Testis (tissue), 3 donors: ENCODE measurements around the gene CREB3L2. TPM values are rescaled to one million over a fixed set of nuclear protein-coding genes. Genes with fewer than 3 reads are reported as not detected.

ENCODE experiments used
- DNase-seq: peaks from one replicate; pipeline ENCODE4 v3.0.0-alpha.2; 2019
- H3K27ac ChIP-seq, 2 donors: fragments of 200-600 bp; sonication (generic); one replicate each; pipeline ENCODE4 v1.5.1; 2019
- H3K27me3 ChIP-seq: fragments of 200-600 bp; sonication (generic); one replicate; pipeline ENCODE4 v1.5.1; 2019
- H3K36me3 ChIP-seq: fragments of 200-600 bp; sonication (generic); one replicate; pipeline ENCODE4 v1.5.1; 2017; ENCODE audit warnings: low read depth; ENCODE audit errors: missing control alignments
- H3K4me1 ChIP-seq: fragments of 200-600 bp; sonication (generic); one replicate; pipeline ENCODE4 v1.5.1; 2019
- H3K4me3 ChIP-seq, 2 donors: fragments of 200-600 bp; sonication (generic); one replicate each; pipeline ENCODE4 v1.5.1; 2017 to 2019
- H3K9me3 ChIP-seq: fragments of 200-600 bp; sonication (generic); one replicate; pipeline ENCODE4 v1.5.1; 2017
- CTCF ChIP-seq, 3 experiments: fragments of 450-650 bp in 2 of 3; fragments of 200-600 bp in 1 of 3; sonication (generic) in 1 of 3; IDR thresholded peaks; one replicate each; pipeline ENCODE4 v1.5.1; 2016 to 2019; ENCODE audit warnings: antibody characterized with exemption in 3 of 3, mild to moderate bottlenecking in 2 of 3, moderate library complexity in 1 of 3
- POLR2A ChIP-seq: fragments of 450-650 bp; IDR thresholded peaks from one replicate; pipeline ENCODE4 v1.6.1; 2017; ENCODE audit warnings: antibody characterized with exemption, mild to moderate bottlenecking, moderate library complexity
- WGBS, 2 donors: methylation state at CpG; one replicate each; pipeline ENCODE4 v1.1.5; 2018; 5-methylcytosine and 5-hydroxymethylcytosine counted together
- intact Hi-C: fragments of 100-400 bp; cut with DNase I; formaldehyde crosslinking; loops from one replicate; pipeline ENCODE4 v1.15.1; 2023; ENCODE audit warnings: low total_unique reads
- polyA plus RNA-seq: library from polyadenylated mRNA; stranded (reverse); fragments of 350-450 nt; fragmentation: Illumina TruSeq; extraction: RNeasy Lipid Tissue Mini Kit (QIAGEN cat#74804); gene quantifications from one replicate; pipeline ENCODE4 v1.2.3, GENCODE V29; 2014; ENCODE audit warnings: low read depth, low replicate concordance; ENCODE audit not compliant: insufficient read depth
- total RNA-seq, 2 donors: library from RNA; depleted of rRNA; stranded (reverse); fragments of >200 nt; gene quantifications; one replicate each; pipeline ENCODE4 v1.2.3, GENCODE V29; 2016

CREB3L2 gene
- total and polyA plus RNA-seq, 3 donors from 2014 or later: 22.0 to 23.9 (median 23.4) TPM

GRCh38 chr7:137888241-137888640 lies 113.6 kb downstream of the CREB3L2 start:
- no peak for TF ChIP-seq POLR2A
- TF ChIP-seq CTCF (IDR thresholded peaks at IDR 0.05): no peak
- H3K9me3 ChIP-seq: no peaks in the 10 kb centered on the region
- H3K4me1 ChIP-seq: no peaks in the 10 kb centered on the region
- no peaks in the 10 kb centered on the region for H3K27me3 ChIP-seq
- H3K4me3 ChIP-seq: no peak overlapping the region
- DNase-seq: no peak
- 83 to 92% methylated on average over 2 of the region's 2 CpGs for WGBS, 2 donors
- intact Hi-C loops: no loop called here
- H3K36me3 ChIP-seq: no peaks in the 10 kb centered on the region
- no peak overlapping the region for H3K27ac ChIP-seq

GRCh38 chr7:137886746-137887145 lies 115.1 kb downstream of the CREB3L2 start:
- no peak for TF ChIP-seq POLR2A
- TF ChIP-seq CTCF (IDR thresholded peaks at IDR 0.05): no peak
- no peaks in the 10 kb centered on the region for H3K27me3 ChIP-seq
- no peaks in the 10 kb centered on the region for H3K9me3 ChIP-seq
- no peaks in the 10 kb centered on the region for H3K36me3 ChIP-seq
- H3K4me1 ChIP-seq: no peaks in the 10 kb centered on the region
- no peak overlapping the region for H3K4me3 ChIP-seq
- intact Hi-C loops: no loop called here
- WGBS, 2 donors: 54 to 69% methylated on average over 2 of the region's 2 CpGs
- no peak for DNase-seq
- peak overlapping the region in 1 of 2 donors; percentile 5 for H3K27ac ChIP-seq

GRCh38 chr7:137886281-137886680 lies 115.6 kb downstream of the CREB3L2 start:
- Histone ChIP-seq H3K4me1 (no peaks in the 10 kb centered on the region), H3K36me3 (no peaks in the 10 kb centered on the region), H3K27me3 (no peaks in the 10 kb centered on the region), H3K27ac (peak overlapping the region in 1 of 2 donors; percentile 5), H3K4me3 (no peak overlapping the region), H3K9me3 (no peaks in the 10 kb centered on the region)
- 60 to 86% methylated on average over 3 of the region's 3 CpGs for whole genome bisulfite sequencing, 2 donors
- DNase-seq: no peak
- intact Hi-C loops: no loop called here
- TF ChIP-seq CTCF (IDR thresholded peaks at IDR 0.05) (no peak), POLR2A (no peak)

- Histone ChIP-seq H3K4me3 (no peak overlapping the region), H3K36me3 (no peaks in the 10 kb centered on the region), H3K27me3 (no peaks in the 10 kb centered on the region), H3K9me3 (no peaks in the 10 kb centered on the region), H3K27ac (no peak overlapping the region), H3K4me1 (no peaks in the 10 kb centered on the region)
- DNase-seq: no peak
- TF ChIP-seq POLR2A: no peak
- no peak for TF ChIP-seq CTCF (IDR thresholded peaks at IDR 0.05)
- 77 to 87% methylated on average over 5 of the region's 5 CpGs for WGBS, 2 donors
- intact Hi-C loops: no loop called here
Observed at GRCh38 chr7:137885678-137886077, 116.2 kb downstream of the CREB3L2 start.

GRCh38 chr7:137882806-137883205 lies 119.1 kb downstream of the CREB3L2 start:
- H3K27ac ChIP-seq: no peak overlapping the region

More at GRCh38 chr7:137882806-137883205, 119.1 kb downstream of the CREB3L2 start:
- DNase-seq: no peak
- no peaks in the 10 kb centered on the region for H3K36me3 ChIP-seq
- no peak overlapping the region for H3K4me3 ChIP-seq
- intact Hi-C loops: no loop called here
- TF ChIP-seq POLR2A (no peak), CTCF (IDR thresholded peaks at IDR 0.05) (no peak)
- H3K27me3 ChIP-seq: no peaks in the 10 kb centered on the region
- H3K4me1 ChIP-seq: peaks cover 9% of the 10 kb centered on the region
- H3K9me3 ChIP-seq: no peaks in the 10 kb centered on the region
